Ovary (tissue), 3 donors: ENCODE results near the gene HPCA.

Experiments
- CTCF ChIP-seq, 3 donors: fragments of 450-650 bp in 2 of 3; fragments of 200-600 bp in 1 of 3; IDR thresholded peaks; one replicate each; pipeline versions ENCODE4 v1.5.1 to v1.8.0; 2016 to 2022; ENCODE audit warnings: antibody characterized with exemption in 3 of 3, mild to moderate bottlenecking in 1 of 3
- EP300 ChIP-seq: sonication (generic); formaldehyde crosslinking; IDR thresholded peaks from one replicate; pipeline ENCODE4 v1.6.1; 2017; ENCODE audit warnings: antibody characterized with exemption
- POLR2A ChIP-seq: fragments of 450-650 bp; IDR thresholded peaks from one replicate; pipeline ENCODE4 v1.6.1; 2017; ENCODE audit warnings: antibody characterized with exemption, mild to moderate bottlenecking, moderate library complexity
- donor health status: DM: no; HTN: no; CAD: no.

GRCh38 chr1:32869923-32870614, 16.2 kb upstream of the HPCA start:
- TF ChIP-seq POLR2A (no peak), CTCF (IDR thresholded peaks at IDR 0.05) (no peak), EP300 (no peak)
